Cardiac fibroblast (primary cell): ENCODE measurements around the gene JAKMIP1.

Experiments
- DNase-seq, 2 donors: peaks; one replicate each; pipeline versions ENCODE4 v3.0.0 to v3.0.0-alpha.2; 2010; ENCODE audit warnings: low read depth in 2 of 2
- H3K4me3 ChIP-seq, 2 donors: replicated peaks in 1 of 2; 1 replicate in 1 of 2; 2 replicates in 1 of 2; pipeline ENCODE4 v1.5.1; 2011; ENCODE audit warnings: low read depth in 2 of 2, low read length in 2 of 2, mild to moderate bottlenecking in 2 of 2, moderate library complexity in 1 of 2
- CTCF ChIP-seq: IDR thresholded peaks from one replicate; pipeline ENCODE4 v1.5.1; 2011; ENCODE audit warnings: low read depth, mild to moderate bottlenecking, low read length, inconsistent platforms

The JAKMIP1 gene

GRCh38 chr4:6105311-6105911 is 94.9 kb downstream of the JAKMIP1 start:
- TF ChIP-seq CTCF, result no peak
- no peak for DNase-seq
- no peak overlapping the region for H3K4me3 ChIP-seq

GRCh38 chr4:6104541-6105130 is 95.7 kb downstream of the JAKMIP1 start:
- no peak overlapping the region for H3K4me3 ChIP-seq
- TF ChIP-seq CTCF, result no peak
- DNase-seq, result no peak

GRCh38 chr4:6097581-6097980 is 102.8 kb downstream of the JAKMIP1 start:
- DNase-seq, result no peak
- H3K4me3 ChIP-seq, result no peak overlapping the region
- no peak for TF ChIP-seq CTCF

- no peak for TF ChIP-seq CTCF
- H3K4me3 ChIP-seq, result no peak overlapping the region
- no peak for DNase-seq
These were observed 104.5 kb downstream of the JAKMIP1 start for GRCh38 chr4:6095897-6096296.

GRCh38 chr4:6095023-6095752 is 105.2 kb downstream of the JAKMIP1 start:
- DNase-seq, result no peak

GRCh38 chr4:6093671-6094070 is 106.7 kb downstream of the JAKMIP1 start:
- no peak overlapping the region for H3K4me3 ChIP-seq
- no peak for TF ChIP-seq CTCF
- no peak for DNase-seq

More at GRCh38 chr4:6095023-6095752, 105.2 kb downstream of the JAKMIP1 start:
- no peak for TF ChIP-seq CTCF
- H3K4me3 ChIP-seq, result no peak overlapping the region
